Retinal pigment epithelial cell (primary cell): ENCODE results near the gene GRIA2.

ENCODE experiments used
- DNase-seq: peaks from one replicate; pipeline ENCODE4 v3.0.0-alpha.2; 2010; ENCODE audit warnings: low read depth
- H3K4me3 ChIP-seq: 2 replicates; pipeline ENCODE4 v1.5.1; 2011; ENCODE audit warnings: mild to moderate bottlenecking, low read length, control low read depth, moderate library complexity
- CTCF ChIP-seq: conservative IDR thresholded peaks from 2 replicates; pipeline ENCODE4 v1.5.1; 2011; ENCODE audit warnings: low read depth, low read length, control low read depth, inconsistent platforms

GRIA2 gene

GRCh38 chr4:157265281-157265680 is 44.8 kb downstream of the GRIA2 start:
- TF ChIP-seq CTCF: no peak

GRCh38 chr4:157270108-157270507 is 49.6 kb downstream of the GRIA2 start:
- TF ChIP-seq CTCF: no peak
- no peak overlapping the region for H3K4me3 ChIP-seq
- no peak for DNase-seq

More at GRCh38 chr4:157265281-157265680, 44.8 kb downstream of the GRIA2 start:
- H3K4me3 ChIP-seq: no peak overlapping the region
- peak; percentile 38 for DNase-seq

GRCh38 chr4:157270552-157270951 is 50.0 kb downstream of the GRIA2 start:
- no peak for DNase-seq
- TF ChIP-seq CTCF: no peak
- H3K4me3 ChIP-seq: no peak overlapping the region

- DNase-seq: no peak
- TF ChIP-seq CTCF: no peak
- no peak overlapping the region for H3K4me3 ChIP-seq
These were observed 50.8 kb downstream of the GRIA2 start for GRCh38 chr4:157271166-157271869.

- H3K4me3 ChIP-seq: no peak overlapping the region
- TF ChIP-seq CTCF: no peak
- no peak for DNase-seq
These were observed 60.1 kb downstream of the GRIA2 start for GRCh38 chr4:157280673-157281072.

GRCh38 chr4:157282019-157282418 is 61.5 kb downstream of the GRIA2 start:
- no peak for TF ChIP-seq CTCF
- H3K4me3 ChIP-seq: no peak overlapping the region
- DNase-seq: no peak

- no peak for DNase-seq
- no peak for TF ChIP-seq CTCF
- no peak overlapping the region for H3K4me3 ChIP-seq
These were observed 66.9 kb downstream of the GRIA2 start for GRCh38 chr4:157287445-157287844.
